Activated T-cell treated with anti-CD3 and anti-CD28 coated beads, Interleukin-2, amount 50 U/mL, for 24 hours (primary cell): ENCODE data around the gene HPRT1.
A peak's percentile ranks its signal among the peaks of the same experiment; 100 is the strongest.

Experiments
- DNase-seq: peaks from one replicate; pipeline ENCODE4 v3.0.0-alpha.2; 2020
- H3K27ac Mint-ChIP-seq: 2 replicates; pipeline ENCODE4 v1.8.0; 2020; ENCODE audit warnings: mild to moderate bottlenecking, mixed read lengths
- H3K27me3 Mint-ChIP-seq: 2 replicates; pipeline ENCODE4 v1.8.0; 2020; ENCODE audit warnings: mixed read lengths
- H3K36me3 Mint-ChIP-seq: 2 replicates; pipeline ENCODE4 v1.8.0; 2020; ENCODE audit warnings: low read depth, mixed read lengths
- H3K4me1 Mint-ChIP-seq: 2 replicates; pipeline ENCODE4 v1.8.0; 2020; ENCODE audit warnings: low read depth, mixed read lengths
- H3K4me3 Mint-ChIP-seq: 2 replicates; pipeline ENCODE4 v1.8.0; 2020; ENCODE audit warnings: mild to moderate bottlenecking, moderate library complexity, mixed read lengths
- H3K9me3 Mint-ChIP-seq: 2 replicates; pipeline ENCODE4 v1.8.0; 2020; ENCODE audit warnings: mixed read lengths

HPRT1 gene

GRCh38 chrX:134460005-134460861 lies at the start of gene HPRT1:
Gene HPRT1 (plus strand): TSS chrX:134460165. CDS start chrX:134460312, 147 bp downstream.
- Mint-ChIP-seq H3K4me1 (peaks cover 14% of the 10 kb centered on the region), H3K36me3 (peaks cover 29% of the 10 kb centered on the region), H3K27me3 (peaks cover 5% of the 10 kb centered on the region), H3K4me3 (peak within 1 kb of the TSS; percentile 87), H3K27ac (peak within 1 kb of the TSS; percentile 93), H3K9me3 (no peaks in the 10 kb centered on the region)
- peak; percentile 83 for DNase-seq

GRCh38 chrX:134416087-134416486 lies 43.9 kb upstream of the HPRT1 start:
- Mint-ChIP-seq H3K27ac (no peak overlapping the region), H3K27me3 (peaks cover 17% of the 10 kb centered on the region), H3K4me1 (no peaks in the 10 kb centered on the region), H3K4me3 (no peak overlapping the region), H3K9me3 (no peaks in the 10 kb centered on the region), H3K36me3 (peaks cover 52% of the 10 kb centered on the region)
- no peak for DNase-seq

GRCh38 chrX:134418317-134419113 lies 41.5 kb upstream of the HPRT1 start:
- no peak for DNase-seq
- no peaks in the 10 kb centered on the region for H3K4me1 Mint-ChIP-seq
- H3K36me3 Mint-ChIP-seq = peaks cover 61% of the 10 kb centered on the region
- no peak overlapping the region for H3K27ac Mint-ChIP-seq
- H3K9me3 Mint-ChIP-seq = no peaks in the 10 kb centered on the region
- no peak overlapping the region for H3K4me3 Mint-ChIP-seq
- H3K27me3 Mint-ChIP-seq = peaks cover 17% of the 10 kb centered on the region

- H3K36me3 Mint-ChIP-seq = peaks cover 59% of the 10 kb centered on the region
- H3K27ac Mint-ChIP-seq = no peak overlapping the region
- no peak for DNase-seq
- no peaks in the 10 kb centered on the region for H3K9me3 Mint-ChIP-seq
- no peaks in the 10 kb centered on the region for H3K4me1 Mint-ChIP-seq
- peaks cover 14% of the 10 kb centered on the region for H3K27me3 Mint-ChIP-seq
- no peak overlapping the region for H3K4me3 Mint-ChIP-seq
Observed at GRCh38 chrX:134419784-134420183, 40.2 kb upstream of the HPRT1 start.

- Mint-ChIP-seq H3K36me3 (peaks cover 56% of the 10 kb centered on the region), H3K4me1 (no peaks in the 10 kb centered on the region)
- DNase-seq = no peak
Observed at GRCh38 chrX:134423606-134424005, 36.4 kb upstream of the HPRT1 start.

GRCh38 chrX:134426281-134426680 lies 33.7 kb upstream of the HPRT1 start:
- H3K27ac Mint-ChIP-seq = no peak overlapping the region
- no peak for DNase-seq
- H3K27me3 Mint-ChIP-seq = peaks cover 16% of the 10 kb centered on the region
- H3K4me3 Mint-ChIP-seq = no peak overlapping the region
- H3K9me3 Mint-ChIP-seq = no peaks in the 10 kb centered on the region
- H3K36me3 Mint-ChIP-seq = peaks cover 69% of the 10 kb centered on the region
- peaks cover 3% of the 10 kb centered on the region for H3K4me1 Mint-ChIP-seq

More at GRCh38 chrX:134423606-134424005, 36.4 kb upstream of the HPRT1 start:
- Mint-ChIP-seq H3K4me3 (no peak overlapping the region), H3K9me3 (no peaks in the 10 kb centered on the region), H3K27ac (no peak overlapping the region), H3K27me3 (peaks cover 8% of the 10 kb centered on the region)

- Mint-ChIP-seq H3K4me3 (no peak overlapping the region), H3K27ac (peak overlapping the region; percentile 82), H3K4me1 (peaks cover 11% of the 10 kb centered on the region), H3K27me3 (peaks cover 19% of the 10 kb centered on the region), H3K36me3 (peaks cover 72% of the 10 kb centered on the region), H3K9me3 (no peaks in the 10 kb centered on the region)
- DNase-seq = no peak
Observed at GRCh38 chrX:134431894-134432293, 28.1 kb upstream of the HPRT1 start.

- Mint-ChIP-seq H3K4me3 (no peak overlapping the region), H3K36me3 (peaks cover 56% of the 10 kb centered on the region), H3K4me1 (peaks cover 9% of the 10 kb centered on the region), H3K9me3 (no peaks in the 10 kb centered on the region), H3K27ac (no peak overlapping the region), H3K27me3 (peaks cover 10% of the 10 kb centered on the region)
- no peak for DNase-seq
Observed at GRCh38 chrX:134435894-134436293, 24.1 kb upstream of the HPRT1 start.

GRCh38 chrX:134443020-134443419 lies 16.9 kb upstream of the HPRT1 start:
- peaks cover 10% of the 10 kb centered on the region for H3K36me3 Mint-ChIP-seq
- H3K27me3 Mint-ChIP-seq = peaks cover 7% of the 10 kb centered on the region
- no peak overlapping the region for H3K27ac Mint-ChIP-seq
- peaks cover 14% of the 10 kb centered on the region for H3K4me1 Mint-ChIP-seq
- H3K9me3 Mint-ChIP-seq = no peaks in the 10 kb centered on the region
- DNase-seq = no peak
- H3K4me3 Mint-ChIP-seq = no peak overlapping the region

GRCh38 chrX:134443461-134443860 lies 16.5 kb upstream of the HPRT1 start:
- DNase-seq = no peak
- H3K9me3 Mint-ChIP-seq = no peaks in the 10 kb centered on the region
- H3K27me3 Mint-ChIP-seq = peaks cover 9% of the 10 kb centered on the region
- no peak overlapping the region for H3K27ac Mint-ChIP-seq
- H3K4me1 Mint-ChIP-seq = peaks cover 14% of the 10 kb centered on the region
- no peak overlapping the region for H3K4me3 Mint-ChIP-seq
- H3K36me3 Mint-ChIP-seq = peaks cover 11% of the 10 kb centered on the region

- Mint-ChIP-seq H3K4me1 (peaks cover 14% of the 10 kb centered on the region), H3K4me3 (no peak overlapping the region), H3K36me3 (peaks cover 6% of the 10 kb centered on the region), H3K27ac (no peak overlapping the region), H3K9me3 (no peaks in the 10 kb centered on the region), H3K27me3 (peaks cover 8% of the 10 kb centered on the region)
- DNase-seq = no peak
Observed at GRCh38 chrX:134444681-134445080, 15.3 kb upstream of the HPRT1 start.

GRCh38 chrX:134452596-134452995 lies 7.4 kb upstream of the HPRT1 start:
- Mint-ChIP-seq H3K27ac (no peak overlapping the region), H3K27me3 (peaks cover 14% of the 10 kb centered on the region), H3K4me3 (no peak overlapping the region), H3K4me1 (no peaks in the 10 kb centered on the region), H3K36me3 (peaks cover 2% of the 10 kb centered on the region), H3K9me3 (no peaks in the 10 kb centered on the region)
- DNase-seq = no peak

- DNase-seq = no peak
- Mint-ChIP-seq H3K27me3 (peaks cover 11% of the 10 kb centered on the region), H3K9me3 (no peaks in the 10 kb centered on the region), H3K27ac (no peak overlapping the region), H3K4me1 (no peaks in the 10 kb centered on the region), H3K4me3 (no peak overlapping the region), H3K36me3 (no peaks in the 10 kb centered on the region)
Observed at GRCh38 chrX:134453631-134454030, 6.3 kb upstream of the HPRT1 start.

- no peak overlapping the region for H3K4me3 Mint-ChIP-seq
- H3K27ac Mint-ChIP-seq = no peak overlapping the region
- H3K36me3 Mint-ChIP-seq = no peaks in the 10 kb centered on the region
- no peaks in the 10 kb centered on the region for H3K9me3 Mint-ChIP-seq
- H3K4me1 Mint-ChIP-seq = peaks cover under 1% of the 10 kb centered on the region
- peaks cover 13% of the 10 kb centered on the region for H3K27me3 Mint-ChIP-seq
- no peak for DNase-seq
Observed at GRCh38 chrX:134454506-134454905, 5.5 kb upstream of the HPRT1 start.

GRCh38 chrX:134457708-134458107 lies 2.3 kb upstream of the HPRT1 start:
- H3K36me3 Mint-ChIP-seq = peaks cover 9% of the 10 kb centered on the region

More at GRCh38 chrX:134457708-134458107, 2.3 kb upstream of the HPRT1 start:
- Mint-ChIP-seq H3K4me3 (no peak overlapping the region), H3K27me3 (peaks cover 6% of the 10 kb centered on the region), H3K9me3 (no peaks in the 10 kb centered on the region), H3K4me1 (peaks cover 7% of the 10 kb centered on the region), H3K27ac (no peak overlapping the region)
- no peak for DNase-seq
